GM10248 (cell line): ENCODE results near the gene PDCL2.

ENCODE experiments used
- CTCF ChIA-PET: fragments of 300-600 bp; sonication (Branson Sonifier 250); formaldehyde crosslinking; extraction: SDS; loops from one replicate; lab custom pipeline; 2021; ENCODE audit warnings: antibody characterized with exemption; lab: Yijun Ruan, JAX
- POLR2A ChIA-PET: fragments of 350-650 bp; sonication (Branson Sonifier 250); formaldehyde crosslinking; extraction: SDS; loops from one replicate; lab custom pipeline; 2020; ENCODE audit warnings: antibody characterized with exemption; lab: Yijun Ruan, JAX
- DNase-seq: peaks from one replicate; pipeline ENCODE4 v3.0.0; 2012; ENCODE audit errors: extremely low spot score
- CTCF ChIP-seq: IDR thresholded peaks from 2 replicates; pipeline ENCODE4 v1.5.1; 2012; ENCODE audit warnings: mild to moderate bottlenecking, low read depth; ENCODE audit errors: extremely low read depth, missing control alignments, control extremely low read depth

Gene PDCL2

GRCh38 chr4:55549888-55550287 lies 42.2 kb downstream of the PDCL2 start:
- TF ChIP-seq CTCF, result no peak
- CTCF ChIA-PET, result interaction anchor here (0.8 to 1.2 kb wide), 4 partner anchors 19 to 315 kb away, joined by 3 to 4 read pairs (median 4); no protein-coding TSS in a partner anchor
- POLR2A ChIA-PET, result no interaction called here
- DNase-seq, result no peak

- ChIA-PET CTCF (no interaction called here), POLR2A (no interaction called here)
- no peak for DNase-seq
- no peak for TF ChIP-seq CTCF
Observed at GRCh38 chr4:55547918-55548317, 44.1 kb downstream of the PDCL2 start.

GRCh38 chr4:55547466-55547770 lies 44.6 kb downstream of the PDCL2 start:
- TF ChIP-seq CTCF, result no peak
- ChIA-PET CTCF (no interaction called here), POLR2A (no interaction called here)
- no peak for DNase-seq

GRCh38 chr4:55546756-55547465 lies 45.1 kb downstream of the PDCL2 start, which contains the start of gene CLOCK:
Gene CLOCK, minus strand, starts transcription at chr4:55546909. Its CDS starts 64,124 bp downstream, at chr4:55482785.
- peak; percentile 87 for DNase-seq
- POLR2A ChIA-PET, result interaction anchor here (0.7 kb wide), 1 partner anchor 37 kb away, joined by 3 read pairs; no protein-coding TSS in a partner anchor
- TF ChIP-seq CTCF, result peak; percentile 23
- CTCF ChIA-PET, result interaction anchor here (1.1 to 2.0 kb wide), 4 partner anchors 12 to 48 kb away, joined by 3 to 15 read pairs (median 4); no protein-coding TSS in a partner anchor

- POLR2A ChIA-PET, result interaction anchor here (0.7 kb wide), 1 partner anchor 37 kb away, joined by 3 read pairs; no protein-coding TSS in a partner anchor
- no peak for TF ChIP-seq CTCF
- no peak for DNase-seq
- CTCF ChIA-PET, result interaction anchor here (1.0 to 2.0 kb wide), 8 partner anchors 11 to 201 kb away, joined by 3 to 15 read pairs (median 4); partner anchors contain the start of gene SRD5A3
Observed at GRCh38 chr4:55546506-55546755, 45.6 kb downstream of the PDCL2 start.

GRCh38 chr4:55545641-55546505 lies 46.2 kb downstream of the PDCL2 start:
- ChIA-PET CTCF (interaction anchor here (0.6 to 2.0 kb wide), 11 partner anchors 11 to 200 kb away, joined by 3 to 15 read pairs (median 4); partner anchors contain the start of gene SRD5A3), POLR2A (interaction anchor here (0.7 kb wide), 1 partner anchor 36 kb away, joined by 3 read pairs; no protein-coding TSS in a partner anchor)
- peak; percentile 73 for DNase-seq
- TF ChIP-seq CTCF, result no peak
